GM21528 (cell line): ENCODE data around the gene PET117.
"Not testable (repeated sequence)": the region's sequence is repeated elsewhere in the genome, so short reads cannot be mapped to it uniquely, and the experiment has no call there.

Experiments used
- ATAC-seq: cut with Tn5 transposase; IDR thresholded peaks from one replicate; pipeline ENCODE4 v1.9.1; 2021; ENCODE audit warnings: mild to moderate bottlenecking, moderate library complexity; ENCODE audit not compliant: unreplicated experiment, low FRiP score

The PET117 gene

GRCh38 chr20:18154342-18154741 is 16.7 kb downstream of the PET117 start:
- no peak for ATAC-seq

DNA sequence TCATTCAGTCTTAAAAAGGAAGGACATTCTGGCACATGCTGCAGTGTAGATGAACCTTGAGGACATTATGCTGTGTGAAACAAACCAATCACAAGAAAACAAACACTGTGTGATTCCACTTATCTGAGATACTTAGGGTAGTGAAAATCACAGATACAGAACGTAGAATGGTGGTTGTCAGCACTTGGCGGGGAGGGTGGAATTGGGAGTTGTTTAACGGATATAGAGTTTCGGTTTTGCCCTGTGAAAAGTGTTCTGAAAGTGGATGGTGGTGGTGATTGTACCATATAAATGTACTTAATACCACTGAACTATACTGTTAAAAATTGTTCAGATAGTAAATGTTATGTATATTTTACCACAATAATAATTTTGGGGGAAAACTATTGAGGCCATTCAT is 18.4 kb downstream of the PET117 start:
- ATAC-seq: no peak

- ATAC-seq: no peak
Observed at GRCh38 chr20:18164356-18164755, 26.7 kb downstream of the PET117 start.

DNA sequence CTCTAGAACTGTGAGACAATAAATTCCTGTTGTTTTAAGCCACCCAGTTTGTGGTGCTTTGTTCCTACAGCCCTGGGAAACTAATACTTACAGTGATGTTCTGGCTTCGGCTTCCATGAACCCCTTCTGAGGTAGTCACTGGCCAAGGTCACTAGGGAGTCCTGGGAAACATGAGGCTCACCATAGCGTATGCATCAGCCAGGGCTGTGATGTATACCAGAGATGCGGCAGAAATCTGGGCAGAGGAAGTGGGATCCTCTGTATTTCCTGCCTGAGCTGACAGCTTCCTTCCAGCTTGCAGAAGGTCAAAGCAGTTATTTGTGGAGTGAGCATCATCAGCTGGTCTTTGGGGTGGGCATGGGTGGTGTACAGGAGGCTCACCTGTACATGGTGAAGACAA is 27.9 kb downstream of the PET117 start:
- ATAC-seq: no peak

DNA sequence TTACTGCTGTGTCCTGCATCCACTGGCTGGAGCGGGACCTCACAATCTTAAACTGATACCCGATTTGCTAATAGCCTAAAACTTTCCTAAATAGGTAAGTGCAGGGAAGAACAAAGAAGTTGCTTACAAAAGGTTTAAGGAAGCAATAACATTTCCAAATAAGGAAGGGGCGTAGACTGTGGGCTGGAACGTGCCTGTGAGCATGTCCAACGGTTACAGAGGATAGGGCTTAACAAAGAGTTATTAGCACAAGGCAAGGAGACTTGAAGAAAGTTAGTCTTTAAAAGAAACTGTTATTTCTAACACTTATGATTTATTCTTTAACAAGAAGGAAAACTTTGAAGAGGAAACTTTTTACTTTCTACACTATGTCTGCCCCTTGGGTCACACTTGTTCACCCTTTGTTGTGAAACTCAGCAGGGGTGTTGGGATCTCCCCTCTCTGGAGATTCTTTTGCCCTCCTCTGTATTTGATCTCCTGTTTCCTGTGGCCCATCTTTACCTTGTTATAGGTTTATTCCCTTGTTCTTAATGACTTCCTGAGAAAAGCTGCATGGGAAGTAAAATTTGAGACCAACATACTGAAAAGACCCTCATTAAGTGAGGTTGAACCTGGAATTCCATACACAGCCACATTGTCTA is 28.7 kb downstream of the PET117 start:
- no peak for ATAC-seq

DNA sequence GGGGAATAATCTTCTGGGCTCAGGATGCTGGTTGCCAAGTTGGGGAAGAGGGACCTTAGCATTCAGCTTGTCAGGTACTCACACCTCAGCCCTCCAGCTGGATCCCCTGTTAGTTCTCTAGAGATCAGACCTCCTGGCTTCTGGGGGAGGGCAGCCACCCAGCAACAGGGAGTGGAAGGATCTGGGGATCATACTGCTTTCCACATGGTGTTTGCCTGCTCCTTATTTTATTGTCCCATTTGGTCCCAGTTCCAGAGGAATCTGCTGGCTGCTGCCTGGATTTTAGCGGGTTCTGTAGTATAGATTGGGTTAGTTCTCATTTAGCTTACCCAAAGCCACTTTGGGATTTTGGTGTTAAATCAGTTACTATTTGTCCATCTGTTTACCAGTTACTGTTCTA is 29.3 kb downstream of the PET117 start:
- no peak for ATAC-seq

DNA sequence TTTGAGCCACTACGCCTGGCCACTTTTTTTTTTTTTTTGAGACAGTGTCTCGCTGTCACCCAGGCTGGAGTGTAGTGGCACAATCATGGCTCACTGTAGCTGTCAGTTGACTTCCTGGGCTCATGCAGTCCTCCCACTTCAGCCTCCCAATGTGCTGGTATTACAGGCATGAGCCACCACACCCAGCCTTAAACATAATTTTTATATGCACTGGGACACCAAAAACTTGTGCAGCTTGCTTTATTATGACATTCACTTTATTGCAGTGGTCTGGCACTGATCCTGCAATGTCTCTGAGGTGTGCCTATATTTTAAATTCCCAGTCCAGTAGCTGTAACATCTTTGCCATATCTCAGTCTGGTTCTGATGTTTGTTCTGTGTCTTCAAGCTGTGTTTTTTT is 34.7 kb downstream of the PET117 start:
- no peak for ATAC-seq

GRCh38 chr20:18174906-18175683 is 37.4 kb downstream of the PET117 start:
- ATAC-seq: no peak

DNA sequence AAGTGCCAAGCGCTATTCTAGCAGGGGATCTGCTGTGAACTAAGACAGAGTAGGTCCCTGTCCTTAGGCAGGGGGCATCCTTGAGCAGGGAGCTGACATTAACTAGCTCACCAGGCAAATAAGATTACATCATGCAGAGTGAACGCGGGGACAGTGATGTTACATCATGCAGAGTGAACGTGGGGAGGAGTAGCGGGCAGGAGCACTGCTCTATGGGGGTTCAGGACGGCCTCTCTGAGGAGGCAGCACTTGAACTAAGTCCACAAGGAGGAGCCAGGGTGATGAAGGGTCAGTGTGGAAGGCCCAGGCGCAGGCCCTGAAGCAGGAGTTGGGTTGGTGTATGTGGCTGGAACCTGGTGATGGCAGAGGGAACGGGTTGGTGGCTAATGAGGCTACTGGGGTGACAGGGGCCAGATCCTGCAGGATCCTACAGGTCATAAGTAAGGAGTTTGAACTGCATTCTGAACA is 38.7 kb downstream of the PET117 start:
- no peak for ATAC-seq

DNA sequence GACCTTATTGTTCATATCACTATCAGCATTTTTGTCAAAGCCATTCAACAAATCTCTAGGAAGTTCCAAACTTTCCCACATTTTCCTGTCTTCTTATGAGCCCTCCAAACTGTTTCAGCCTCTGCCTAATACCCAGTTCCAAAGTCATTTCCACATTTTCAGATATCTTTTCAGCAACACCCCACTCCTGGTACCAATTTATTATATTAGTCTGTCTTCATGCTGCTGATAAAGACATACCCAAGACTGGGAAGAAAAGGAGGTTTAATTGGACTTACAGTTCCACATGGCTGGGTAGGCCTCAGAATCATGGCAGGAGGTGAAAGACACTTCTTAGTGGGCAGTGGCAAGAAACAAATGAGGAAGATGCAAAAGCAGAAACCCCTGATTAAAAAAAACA is 42.7 kb downstream of the PET117 start:
- not testable (repeated sequence) for ATAC-seq

GRCh38 chr20:18180815-18181214 is 43.2 kb downstream of the PET117 start:
- ATAC-seq: no peak

GRCh38 chr20:18187020-18187419 is 49.4 kb downstream of the PET117 start:
- no peak for ATAC-seq

GRCh38 chr20:18188434-18188833 is 50.8 kb downstream of the PET117 start:
- ATAC-seq: no peak

DNA sequence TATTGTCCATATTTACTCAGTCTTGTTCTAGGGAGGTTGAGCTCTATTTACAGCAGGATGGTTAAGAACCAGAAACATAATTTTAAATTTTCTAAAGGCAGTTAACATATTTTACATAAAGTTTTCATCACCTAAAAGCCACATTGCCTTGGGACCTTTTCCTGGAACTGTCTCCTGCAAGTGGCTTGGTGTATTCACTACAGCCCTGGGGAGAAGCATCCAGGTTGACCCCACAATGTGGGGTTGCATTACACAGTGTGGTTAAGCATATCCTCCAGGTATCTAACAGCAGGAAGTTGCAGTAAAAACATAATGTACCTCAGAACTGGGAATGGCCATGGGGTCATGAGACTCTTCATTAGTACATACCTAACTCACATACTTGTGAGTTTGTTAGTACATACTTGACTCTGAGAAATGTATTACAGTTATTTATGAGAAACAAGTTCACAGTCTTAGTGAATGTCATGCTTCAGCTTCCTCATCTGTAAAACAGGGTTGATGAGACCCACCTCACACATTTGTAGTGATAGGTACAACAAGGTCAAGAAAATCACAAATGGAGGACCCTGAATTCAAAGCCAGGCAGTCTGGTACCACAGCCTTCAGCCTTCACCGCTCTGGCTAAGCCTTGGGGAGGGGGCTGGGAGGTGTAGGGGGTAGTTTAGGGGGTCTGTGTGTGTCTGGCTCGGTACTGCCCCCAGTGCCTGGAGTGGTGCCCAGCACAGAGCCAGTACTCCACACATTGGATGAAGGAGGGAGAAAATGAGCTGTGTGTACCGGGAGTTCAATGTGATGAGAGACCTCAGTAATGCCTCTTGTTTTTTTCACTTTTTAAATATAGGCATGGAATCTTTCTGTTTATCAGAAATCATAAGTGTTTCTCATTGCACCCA is 52.9 kb downstream of the PET117 start:
- ATAC-seq: no peak

- no peak for ATAC-seq
Observed at GRCh38 chr20:18191306-18191705, 53.6 kb downstream of the PET117 start.
